NCI-H446 treated with DMSO at 0.1 percent for 48 hours (cell line): Measurements from ENCODE around the gene ARSJ.
A peak's percentile ranks its signal among the peaks of the same experiment; 100 is the strongest.

Source experiments
- DNase-seq: peaks from one replicate; lab custom pipeline; 2025; lab: John Stamatoyannopoulos, UW

Gene ARSJ

GRCh38 chr4:113987382-113987941 lies 8.0 kb upstream of the ARSJ start:
- no peak for DNase-seq

GRCh38 chr4:113982181-113982580 lies 2.7 kb upstream of the ARSJ start:
- DNase-seq = no peak

- DNase-seq = no peak
Observed at GRCh38 chr4:113981591-113981990, 2.1 kb upstream of the ARSJ start.

GRCh38 chr4:113979905-113980615 lies 613 bp upstream of the ARSJ start:
- no peak for DNase-seq

GRCh38 chr4:113978561-113979147 lies 793 bp downstream of the ARSJ start:
- peak; percentile 19 for DNase-seq

GRCh38 chr4:113978105-113978504 lies 1.3 kb downstream of the ARSJ start:
- no peak for DNase-seq

GRCh38 chr4:113977526-113977855 lies 2.0 kb downstream of the ARSJ start:
- DNase-seq = no peak

- no peak for DNase-seq
Observed at GRCh38 chr4:113976741-113977525, 2.5 kb downstream of the ARSJ start.

GRCh38 chr4:113975578-113975977 lies 3.9 kb downstream of the ARSJ start:
- DNase-seq = no peak

- no peak for DNase-seq
Observed at GRCh38 chr4:113974467-113974866, 5.0 kb downstream of the ARSJ start.

GRCh38 chr4:113973345-113973744 lies 6.1 kb downstream of the ARSJ start:
- no peak for DNase-seq

- DNase-seq = no peak
Observed at GRCh38 chr4:113972781-113973180, 6.7 kb downstream of the ARSJ start.

GRCh38 chr4:113971706-113972360 lies 7.6 kb downstream of the ARSJ start:
- no peak for DNase-seq

GRCh38 chr4:113969709-113970334 lies 9.6 kb downstream of the ARSJ start:
- no peak for DNase-seq

GRCh38 chr4:113968473-113968872 lies 11.0 kb downstream of the ARSJ start:
- no peak for DNase-seq

GRCh38 chr4:113967687-113968086 lies 11.8 kb downstream of the ARSJ start:
- DNase-seq = no peak

GRCh38 chr4:113962719-113963265 lies 16.7 kb downstream of the ARSJ start:
- no peak for DNase-seq

GRCh38 chr4:113962016-113962347 lies 17.5 kb downstream of the ARSJ start:
- DNase-seq = peak; percentile 39

- no peak for DNase-seq
Observed at GRCh38 chr4:113960684-113961321, 18.6 kb downstream of the ARSJ start.

GRCh38 chr4:113959539-113959937 lies 19.9 kb downstream of the ARSJ start:
- no peak for DNase-seq
